OCI-LY7 (cell line): ENCODE data around the gene MPC1L.
"Not testable (repeated sequence)": the region's sequence is repeated elsewhere in the genome, so short reads cannot be mapped to it uniquely, and the experiment has no call there.

Source experiments
- CTCF ChIP-seq: fragments of 200-600 bp; sonication (generic); conservative IDR thresholded peaks from 2 replicates; pipeline ENCODE4 v1.5.1; 2014; ENCODE audit warnings: mild to moderate bottlenecking, antibody characterized with exemption, low read length, moderate library complexity, mixed read lengths
- EZH2phosphoT487 ChIP-seq: fragments of 200-600 bp; sonication (generic); IDR thresholded peaks from 2 replicates; pipeline ENCODE4 v1.6.1; 2018; ENCODE audit warnings: low read depth, borderline replicate concordance, mild to moderate bottlenecking, mixed run types, antibody characterized with exemption, low read length, moderate library complexity, mixed read lengths

DNA sequence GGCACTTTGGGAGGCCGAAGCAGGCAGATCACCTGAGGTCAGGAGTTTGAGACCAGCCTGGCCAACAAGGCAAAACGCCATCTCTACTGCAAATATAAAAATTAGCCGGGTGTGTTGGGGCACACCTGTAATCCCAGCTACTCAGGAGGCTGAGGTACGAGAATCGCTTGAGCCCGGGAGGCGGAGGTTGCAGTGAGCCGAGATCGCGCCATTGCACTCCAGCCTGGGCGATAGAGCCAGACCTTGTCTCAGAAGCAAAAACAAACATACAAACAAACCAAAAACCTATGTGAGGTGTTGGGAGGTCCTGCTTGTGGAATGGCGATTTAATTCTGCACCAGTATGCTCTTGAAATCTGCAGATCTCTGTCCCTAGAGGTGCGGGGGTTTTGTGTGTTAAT lies 41.0 kb upstream of the MPC1L start:
- not testable (repeated sequence) for TF ChIP-seq CTCF, EZH2phosphoT487
